OCI-M2 (cell line): ENCODE data around the gene DDA1.
"Not testable (repeated sequence)": the region's sequence is repeated elsewhere in the genome, so short reads cannot be mapped to it uniquely, and the experiment has no call there.

Experiments
- DNase-seq: peaks from one replicate; lab custom pipeline; 2025; ENCODE audit not compliant: unreplicated experiment; lab: John Stamatoyannopoulos, UW

The DDA1 gene

GRCh38 chr19:17341386-17341785, 32.0 kb downstream of the DDA1 start:
- no peak for DNase-seq

- DNase-seq, result no peak
Measured at GRCh38 chr19:17341845-17342244, 32.5 kb downstream of the DDA1 start.

- peak; percentile 40 for DNase-seq
Measured at GRCh38 chr19:17346109-17346671, 36.8 kb downstream of the DDA1 start.

DNA sequence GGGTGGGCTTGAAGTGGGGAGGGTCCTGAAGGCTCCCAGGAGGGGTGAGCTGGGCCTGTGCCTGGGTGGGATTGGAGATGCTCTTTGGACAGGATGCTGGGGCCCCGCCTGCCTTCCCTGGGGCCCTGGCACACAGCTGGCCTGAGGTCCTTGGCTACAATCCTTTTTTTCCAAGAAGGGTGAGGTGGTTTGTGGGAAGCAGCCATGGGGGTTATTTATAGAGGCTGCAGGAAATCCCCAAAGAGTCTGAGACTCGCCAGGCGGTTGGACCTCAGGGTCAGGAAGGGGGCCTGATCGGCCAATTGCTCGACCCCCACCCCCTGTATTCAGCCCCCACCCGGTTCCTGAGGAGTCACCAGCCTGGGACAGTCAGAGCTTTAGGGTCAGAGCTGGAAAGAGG, 38.0 kb downstream of the DDA1 start:
- DNase-seq, result no peak

DNA sequence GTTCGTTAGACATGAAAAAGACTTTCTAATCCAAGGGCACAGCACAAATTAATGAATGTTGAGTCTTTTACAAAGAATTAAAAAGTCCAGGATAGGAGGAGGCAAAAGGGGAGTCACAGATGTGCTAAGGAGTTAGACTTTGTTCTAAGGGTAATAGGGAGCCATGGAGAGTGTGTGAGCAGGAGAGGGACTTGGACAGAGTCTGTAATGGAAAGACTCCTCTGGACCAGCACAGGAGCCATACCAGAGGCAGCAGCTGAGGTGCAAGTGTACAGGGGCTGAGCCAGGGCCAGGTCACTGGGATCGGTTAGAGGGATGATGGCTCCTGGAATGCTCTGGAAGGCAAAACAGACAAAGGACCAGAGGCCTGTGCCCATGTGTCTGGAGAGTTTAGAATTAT, 38.5 kb downstream of the DDA1 start:
- DNase-seq, result no peak

GRCh38 chr19:17348700-17349099, 39.3 kb downstream of the DDA1 start:
- no peak for DNase-seq

DNA sequence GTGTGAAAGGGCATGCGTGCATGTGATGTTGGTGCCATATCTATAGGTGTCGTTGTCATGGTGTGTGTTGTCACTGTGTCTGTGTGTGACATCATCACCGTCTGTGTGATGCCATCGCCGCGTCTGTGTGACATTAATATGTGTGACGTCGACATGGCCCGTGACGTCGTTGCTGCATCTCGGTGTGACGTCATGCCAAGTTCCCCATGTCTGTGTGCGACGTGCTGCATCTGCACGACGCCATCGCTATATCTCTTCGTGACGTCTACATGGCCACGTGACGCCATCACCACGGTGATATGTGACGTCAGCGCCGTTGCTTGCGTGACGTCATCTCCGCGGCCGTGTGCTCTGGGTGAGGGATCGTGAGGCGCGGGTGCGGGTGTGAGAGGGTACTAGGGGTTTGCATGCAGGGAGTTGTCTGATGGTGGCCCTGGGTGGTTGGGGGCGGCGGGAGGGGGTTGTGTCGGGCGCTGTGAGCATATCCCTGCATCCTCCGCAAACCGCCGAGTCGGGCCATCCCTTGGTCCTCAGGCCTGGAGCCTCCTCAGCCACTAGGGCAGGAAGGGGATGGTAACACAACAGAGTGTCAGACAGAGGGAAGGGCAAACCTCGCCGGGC, 42.6 kb downstream of the DDA1 start:
- no peak for DNase-seq

DNA sequence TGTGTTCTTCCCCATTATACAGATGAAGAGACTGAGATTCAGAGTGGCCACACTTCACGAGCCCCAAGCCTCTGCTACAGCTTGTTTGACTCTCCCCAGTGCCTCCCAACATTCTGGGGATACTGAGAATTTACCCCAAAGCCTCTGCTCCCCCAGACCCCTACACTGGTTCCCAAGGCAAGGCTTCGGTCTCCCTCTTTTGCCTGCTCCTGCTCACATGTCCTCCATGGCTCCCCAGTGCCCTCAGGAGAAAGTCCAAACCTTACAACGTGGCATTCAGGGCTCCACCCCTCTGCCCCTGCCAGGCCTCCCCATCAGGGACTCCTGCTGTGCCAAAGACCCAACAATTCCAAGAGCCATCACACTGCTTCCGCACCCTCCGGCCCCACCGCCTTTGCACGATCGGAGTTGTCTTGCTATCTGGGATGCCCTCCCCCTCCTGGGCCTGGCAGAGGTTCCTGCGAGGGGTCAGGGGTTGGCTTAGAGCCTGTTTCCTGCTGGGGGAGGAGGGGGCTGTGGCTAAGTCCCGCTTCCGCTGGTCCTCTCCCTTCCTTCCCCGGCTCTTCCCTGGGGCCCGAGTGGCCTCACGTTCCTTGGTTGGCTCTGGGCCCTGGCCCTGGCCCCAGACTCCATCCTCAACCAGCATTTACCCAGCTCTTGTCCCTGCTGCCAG, 43.4 kb downstream of the DDA1 start:
- DNase-seq, result no peak

DNA sequence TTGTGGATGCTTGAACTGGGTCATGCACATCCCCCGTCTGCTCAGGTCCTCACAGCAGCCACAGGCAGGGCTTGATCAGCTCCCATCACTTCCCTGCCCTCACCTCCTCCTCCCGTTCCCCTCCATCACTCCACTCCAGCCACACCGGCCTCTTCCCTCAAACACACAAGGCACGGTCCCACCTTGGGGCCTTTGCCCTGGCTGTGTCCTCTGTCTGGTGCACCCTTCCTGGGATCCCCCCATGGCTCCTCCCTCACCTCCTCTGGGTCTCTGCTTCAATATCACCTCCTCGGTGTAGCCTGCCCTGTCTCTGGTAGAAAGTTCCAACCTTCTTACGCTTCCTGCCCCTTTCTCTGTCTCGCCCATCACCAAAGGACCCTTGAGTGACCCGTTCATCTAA, 44.0 kb downstream of the DDA1 start:
- no peak for DNase-seq

DNA sequence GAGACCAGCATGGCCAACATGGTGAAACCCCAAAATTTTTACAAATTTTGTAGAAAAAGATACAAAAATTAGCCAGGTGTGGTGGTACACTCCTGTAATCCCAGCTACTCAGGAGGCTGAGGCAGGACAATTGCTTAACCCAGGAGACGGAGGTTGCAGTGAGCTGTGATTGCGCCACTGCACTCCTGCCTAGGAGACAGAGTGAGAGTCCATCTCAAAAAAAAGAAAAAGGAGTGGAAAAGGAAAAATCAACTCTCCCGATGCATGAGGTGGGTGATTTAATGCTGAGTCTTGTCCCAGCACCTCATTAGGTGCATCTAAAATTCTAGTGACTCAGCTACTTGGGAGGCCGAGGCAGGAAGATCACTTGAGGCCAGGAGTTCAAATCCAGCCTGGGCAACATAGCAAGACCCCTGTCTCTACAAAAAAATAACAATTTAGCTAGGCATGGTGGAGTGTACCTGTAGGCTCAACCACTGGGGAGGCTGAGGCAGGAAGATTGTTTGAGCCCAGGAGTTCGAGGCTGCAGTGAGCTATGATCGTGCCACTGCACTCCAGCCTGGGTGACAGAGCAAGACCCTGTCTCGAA, 47.8 kb downstream of the DDA1 start:
- DNase-seq, result no peak

DNA sequence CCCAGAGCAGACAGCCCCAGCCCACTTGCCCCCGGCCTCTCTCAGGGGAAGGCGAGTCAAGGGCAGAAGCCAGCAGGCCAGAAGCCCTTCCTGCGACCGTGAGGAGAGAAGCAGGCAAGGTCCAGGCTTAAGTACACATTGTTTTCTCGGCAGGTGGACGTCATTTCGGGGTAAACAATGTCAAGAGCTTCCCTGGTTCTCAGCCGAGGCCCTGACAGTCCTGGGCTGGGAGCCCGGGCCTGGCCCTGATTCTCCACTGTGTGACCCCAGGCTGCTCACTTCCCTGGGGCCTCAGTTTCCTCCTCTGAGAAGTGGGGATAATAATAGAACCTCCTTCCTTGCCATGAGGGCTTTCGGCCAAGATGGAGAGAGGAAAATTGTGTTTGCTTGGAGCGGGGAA, 48.4 kb downstream of the DDA1 start:
- DNase-seq, result no peak

GRCh38 chr19:17358395-17358794, 49.0 kb downstream of the DDA1 start:
- no peak for DNase-seq

DNA sequence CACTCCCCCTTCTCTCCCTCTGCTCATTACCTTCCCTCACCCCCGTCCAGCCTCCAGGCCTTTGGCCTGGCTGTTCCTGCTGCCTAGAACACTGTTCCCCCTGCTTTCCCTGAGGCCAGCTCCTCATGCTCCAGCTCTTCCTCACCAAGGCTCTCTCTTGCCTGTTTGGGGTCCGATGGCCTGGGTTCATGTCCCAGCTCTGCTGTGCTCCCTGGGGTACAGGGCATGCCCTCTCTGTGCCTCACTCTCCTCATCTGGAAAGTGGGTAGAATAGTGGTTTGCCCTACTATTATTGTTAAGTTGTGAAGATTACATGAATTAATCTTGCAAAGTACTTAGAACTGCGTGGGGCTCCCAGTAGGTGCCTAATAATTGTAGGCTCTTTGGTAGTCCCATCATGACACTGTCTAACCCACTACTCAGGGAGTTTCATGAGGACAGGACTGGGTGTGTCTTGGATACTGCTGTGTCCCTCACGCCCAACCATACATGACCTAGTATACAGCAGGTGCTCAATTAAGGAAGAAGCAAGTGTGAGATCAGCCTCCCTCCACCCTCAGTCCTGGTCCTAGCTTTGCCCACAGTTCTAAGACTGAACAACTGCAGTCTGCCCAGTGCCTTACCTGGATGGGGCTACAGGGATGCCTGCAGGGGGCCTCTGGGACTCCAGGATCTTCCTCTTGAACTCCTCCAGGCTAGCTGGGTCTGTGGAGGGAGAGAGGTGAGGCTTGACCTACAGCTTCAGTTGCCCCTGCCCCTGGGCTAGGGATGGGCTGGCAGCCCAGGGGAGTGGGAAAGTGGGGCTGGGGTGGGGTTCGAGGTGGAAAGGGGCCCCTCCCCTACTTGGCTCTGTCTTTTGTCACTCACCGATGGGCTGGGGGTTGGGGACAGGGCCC, 50.8 kb downstream of the DDA1 start:
- no peak for DNase-seq

- not testable (repeated sequence) for DNase-seq
Measured at GRCh38 chr19:17363852-17364605, 54.7 kb downstream of the DDA1 start.

GRCh38 chr19:17365361-17365760, 56.0 kb downstream of the DDA1 start:
- DNase-seq, result no peak

- no peak for DNase-seq
Measured at GRCh38 chr19:17370026-17370587, 60.7 kb downstream of the DDA1 start.
